ENCODE data around the gene GNAI2.
A peak's percentile ranks its signal among the peaks of the same experiment; 100 is the strongest.

The GNAI2 gene

DNA sequence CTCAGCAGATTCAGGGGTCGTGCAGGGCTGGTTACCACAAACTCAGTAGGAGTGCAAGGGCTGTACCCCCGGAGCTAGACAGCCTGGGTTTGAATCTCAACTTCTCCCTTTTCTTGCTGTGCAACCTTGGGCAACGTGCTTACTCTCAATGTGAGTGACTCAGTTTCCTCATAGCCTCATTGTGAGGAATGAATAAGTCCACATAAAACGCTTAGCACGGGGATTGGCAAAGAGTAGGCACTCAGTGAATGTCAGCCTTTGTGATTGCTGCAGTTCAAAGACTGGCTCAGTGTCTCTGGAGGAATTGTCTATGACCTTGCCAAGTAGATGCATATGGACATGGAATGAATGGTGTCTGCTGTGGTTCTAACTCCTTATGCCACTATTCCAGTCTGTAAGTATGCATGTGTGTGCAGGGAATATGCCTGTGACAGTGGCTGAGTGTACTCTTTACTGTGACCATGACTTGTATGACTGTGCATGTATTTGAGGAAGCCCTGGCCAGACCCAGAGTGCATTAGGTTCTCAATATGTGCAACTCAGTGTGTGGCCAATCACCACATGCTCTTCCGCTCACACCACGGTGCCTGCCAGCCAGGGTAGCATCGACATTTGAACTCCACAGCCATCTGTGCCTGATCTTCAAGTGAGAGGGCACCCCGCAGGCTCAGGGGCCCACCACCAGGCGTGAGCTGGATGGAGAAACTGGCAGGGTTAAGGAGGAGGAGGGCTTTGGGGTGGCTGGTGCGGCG, 64.1 kb downstream of the GNAI2 start:
- peak; percentile 60 for DNase-seq

DNA sequence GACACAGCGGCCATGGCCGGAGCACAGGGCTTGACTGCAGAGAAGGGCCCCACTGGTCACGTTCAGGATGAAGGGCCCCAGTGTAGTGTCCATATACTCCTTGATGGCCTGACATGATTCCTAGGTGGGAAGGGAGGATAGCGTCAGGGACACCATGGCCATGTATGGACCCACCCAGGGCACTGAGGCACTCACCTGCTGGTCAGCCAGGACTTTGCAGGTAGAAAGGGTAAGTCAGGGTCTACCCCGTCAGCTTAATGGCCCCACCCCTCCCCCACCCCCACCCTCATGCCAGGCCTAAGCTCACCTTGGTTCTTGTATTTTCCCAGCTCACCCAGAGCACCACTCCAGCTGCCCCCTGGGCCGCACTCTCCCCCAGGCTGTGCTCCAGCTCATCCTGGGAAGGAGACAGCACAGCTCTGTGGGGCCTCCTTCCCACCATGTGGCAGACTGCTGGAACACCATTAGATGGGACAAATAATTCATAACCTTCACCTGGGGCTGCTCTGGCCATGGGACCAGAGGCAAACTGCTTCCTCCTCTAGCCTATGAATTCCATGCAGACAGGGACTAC, 64.8 kb downstream of the GNAI2 start:
- no peak for DNase-seq

DNA sequence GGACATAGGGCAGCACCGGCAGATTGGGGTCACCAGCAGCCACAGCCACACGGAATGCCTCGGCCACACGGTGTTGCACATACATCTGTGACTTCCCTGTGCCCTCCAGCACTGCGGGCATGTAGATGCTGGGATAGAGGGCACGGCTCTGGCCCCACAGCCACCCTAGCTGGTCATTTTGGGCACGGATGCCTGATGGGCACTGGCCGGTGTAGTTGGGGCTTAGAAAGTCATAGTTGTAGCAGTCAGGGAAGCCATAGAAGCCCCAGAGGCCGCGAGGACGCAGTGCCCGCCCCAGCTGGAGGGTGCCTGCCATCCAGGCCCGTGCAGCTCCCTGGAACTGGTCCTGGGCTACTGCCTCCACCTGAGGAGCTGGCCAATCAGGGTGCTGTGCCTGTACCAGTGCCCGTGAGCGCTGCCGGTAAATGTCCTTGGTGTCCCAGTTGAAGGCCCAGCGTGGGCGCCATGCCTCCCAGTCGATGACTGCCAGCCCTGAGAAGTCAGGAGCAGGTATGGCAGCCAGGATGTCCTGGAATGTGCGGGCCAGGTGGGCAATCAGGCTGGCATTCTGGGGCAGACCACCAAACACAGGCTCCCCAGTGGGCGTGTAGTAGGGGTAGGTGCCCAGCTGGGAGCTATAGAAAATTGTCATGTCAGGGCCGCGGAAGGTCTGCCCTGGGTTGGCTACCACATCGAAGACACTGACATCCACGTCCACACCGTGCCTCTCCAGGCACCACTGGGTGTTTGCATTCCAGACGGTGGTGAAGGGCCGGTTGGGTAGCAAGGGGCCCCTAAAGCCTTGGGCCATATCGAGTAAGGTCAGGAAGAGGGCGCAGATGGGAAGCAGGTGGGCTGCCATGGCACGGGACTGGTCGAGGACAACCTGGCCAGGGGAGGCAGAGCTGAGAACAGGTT, 66.3 kb downstream of the GNAI2 start:
- DNase-seq, result no peak

DNA sequence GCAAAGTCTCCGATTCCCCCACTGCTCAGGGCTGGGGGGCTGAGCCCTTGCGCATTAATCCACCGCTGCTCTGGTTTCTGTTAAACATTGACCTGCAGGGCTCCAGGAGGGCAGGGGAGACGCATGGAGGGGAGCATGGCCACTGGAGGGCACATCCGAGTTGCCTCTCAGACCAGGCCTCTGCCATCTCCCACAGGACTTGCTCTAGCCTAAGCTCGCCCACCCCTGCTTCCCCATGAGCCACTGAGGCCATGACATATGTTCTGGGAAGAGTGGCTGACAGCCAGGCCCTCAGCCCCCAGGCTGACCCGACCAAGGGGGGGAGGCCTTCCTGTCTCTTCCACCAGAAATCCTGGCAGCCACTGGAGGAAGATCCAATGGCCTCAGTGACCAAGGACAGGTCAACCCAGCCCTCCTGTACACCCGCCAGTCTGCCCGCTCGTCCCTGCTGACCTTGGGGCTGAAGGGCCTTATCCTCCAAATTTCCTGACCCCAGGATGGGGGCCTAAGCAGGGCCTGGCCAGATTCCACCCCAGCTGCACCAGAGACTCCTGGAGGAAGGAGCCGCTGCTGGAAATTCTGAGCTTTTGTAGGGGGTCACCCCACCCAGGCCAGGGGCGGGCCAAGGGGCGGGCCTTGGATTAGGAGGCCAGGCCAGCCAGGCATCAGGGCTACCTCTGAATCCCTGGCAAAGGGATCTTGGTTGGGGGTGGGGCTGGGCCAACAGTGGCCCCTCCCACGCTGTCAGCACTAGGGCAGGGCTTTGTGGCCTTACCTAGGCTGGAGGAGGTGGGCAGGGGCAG, 67.2 kb downstream of the GNAI2 start, which contains the start of gene HYAL1:
Gene HYAL1 (minus strand): TSS at position 562 of the 803 bp plus-strand sequence. CDS start 618 bp downstream, outside the sequence.
- DNase-seq, result no peak

DNA sequence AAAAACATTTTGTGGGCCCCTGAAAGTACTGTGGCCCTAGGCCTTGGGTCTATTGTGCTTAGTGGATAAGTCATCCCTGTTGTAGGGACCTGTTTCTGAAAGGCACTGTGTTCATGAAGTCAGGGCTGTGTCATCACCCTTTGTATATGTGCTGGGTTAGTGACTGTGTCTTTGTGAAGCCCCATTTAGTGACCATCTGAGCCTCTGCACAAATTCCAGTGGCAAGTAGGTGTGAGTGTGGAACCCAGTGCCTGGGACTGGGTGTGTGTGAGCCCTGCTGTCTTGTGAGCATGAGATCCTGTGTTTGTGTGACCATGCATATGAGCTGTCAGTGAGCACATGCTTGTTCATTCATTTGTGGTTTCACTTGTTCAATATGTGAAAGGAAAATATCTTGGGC, 68.6 kb downstream of the GNAI2 start:
- no peak for DNase-seq

All from CD4-positive, alpha-beta T cell treated with Interferon gamma for 1 hour (primary cell).